ENCODE measurements around the gene KLF7.

The KLF7 gene

DNA sequence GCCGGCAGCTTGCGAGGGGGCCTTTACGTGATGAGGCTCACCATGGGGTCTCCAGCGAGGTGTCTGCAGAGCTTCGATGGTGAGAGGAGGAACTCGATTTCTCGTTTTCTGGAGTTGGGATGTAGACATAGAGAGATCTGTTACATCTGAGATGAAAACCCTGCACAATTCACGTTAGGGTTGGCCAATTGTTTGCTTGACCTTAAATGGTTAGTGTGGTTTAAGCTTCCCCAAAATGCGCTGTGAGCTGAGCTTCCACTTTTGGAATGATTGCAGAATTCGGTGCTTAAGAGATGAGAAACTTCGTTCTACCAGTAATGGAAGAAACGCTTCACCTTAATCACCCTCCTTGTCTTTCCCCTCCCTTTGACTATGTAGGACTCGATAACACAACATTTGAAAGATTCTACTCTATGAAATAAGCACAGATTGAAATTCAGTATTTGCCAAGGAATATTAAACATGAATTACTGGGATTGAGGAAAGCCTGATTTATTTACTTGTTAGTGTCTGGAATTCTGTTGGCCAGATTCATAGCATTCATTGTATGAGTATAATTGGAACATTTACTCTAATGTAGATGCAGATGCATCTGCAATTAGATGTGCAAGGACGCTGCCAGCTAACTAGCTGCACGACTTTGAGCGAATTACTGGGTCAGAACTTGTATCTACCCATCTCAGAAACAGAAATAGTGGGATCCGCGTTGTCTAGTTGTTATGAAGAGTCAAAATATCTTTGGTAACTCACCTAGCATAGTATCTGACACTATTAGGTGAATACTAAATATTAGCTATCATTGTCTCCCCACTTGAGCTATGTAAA, 1.6 kb upstream of the KLF7 start:
- DNase-seq, result peak in 4 of 56 donors; percentile 32 to 83 (median 61)

DNA sequence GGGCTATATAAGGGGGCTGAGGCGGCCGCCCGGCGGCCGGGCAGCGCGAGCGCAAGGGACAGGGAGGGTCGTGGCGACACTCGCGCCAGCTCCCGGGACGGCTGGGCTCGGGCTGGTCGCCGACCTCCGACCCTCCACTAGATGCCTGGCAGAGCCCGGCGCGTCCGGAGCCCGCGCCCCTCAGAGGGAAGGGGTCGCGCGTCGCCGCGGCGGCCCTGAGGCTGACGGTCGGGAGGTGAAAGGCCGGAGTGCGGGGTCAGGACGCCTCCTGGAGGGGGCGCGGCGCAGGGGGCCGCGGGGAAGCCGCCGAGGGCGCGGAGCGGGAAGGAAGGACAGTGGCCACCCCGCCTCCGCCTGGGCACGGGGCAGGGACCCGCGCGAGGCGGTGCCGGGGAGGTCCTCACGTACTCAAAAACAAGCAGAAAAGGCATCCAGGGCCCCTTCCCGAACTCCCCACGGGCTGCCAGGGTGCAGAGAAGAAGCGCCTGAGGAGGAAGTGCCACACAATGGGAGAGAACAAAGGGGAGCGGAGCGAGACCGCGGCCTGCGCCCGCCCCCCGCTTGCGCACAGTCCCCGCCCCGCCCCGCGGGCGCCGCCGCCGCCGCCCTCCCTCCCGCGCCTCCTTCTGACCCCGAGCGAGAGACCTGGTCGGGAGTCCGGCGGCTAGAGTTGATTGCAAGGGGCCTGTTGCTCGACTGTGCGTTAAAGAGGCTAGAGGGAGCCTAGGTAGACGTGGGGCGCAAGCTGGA, 776 bp upstream of the KLF7 start:
- peak in 55 of 56 donors; percentile 24 to 94 (median 76) for DNase-seq

DNA sequence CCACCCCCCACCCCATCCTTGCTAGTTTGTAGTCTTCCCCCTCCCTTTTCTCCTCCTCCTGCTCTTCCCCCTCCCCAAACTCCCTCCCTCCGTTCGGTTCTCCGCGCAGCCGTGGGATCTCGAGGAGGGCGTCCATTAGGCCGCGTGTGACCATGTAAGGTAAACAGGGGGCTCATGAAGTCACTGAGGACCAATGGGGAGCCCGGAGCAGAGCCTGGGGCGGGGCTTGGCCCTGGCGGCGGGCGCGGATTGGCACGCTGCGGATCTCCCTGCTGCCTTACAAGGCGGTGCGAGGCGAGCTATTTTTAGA, 246 bp upstream of the KLF7 start:
- peak; percentile 91 to 100 (median 99) for DNase-seq

- DNase-seq, result peak in 53 of 56 donors; percentile 14 to 83 (median 70)
Observed at GRCh38 chr2:207164006-207164831, 1.5 kb downstream of the KLF7 start.

- no peak for DNase-seq
Observed at GRCh38 chr2:207163756-207164005, 2.1 kb downstream of the KLF7 start.

- peak in 16 of 56 donors; percentile 6 to 65 (median 33) for DNase-seq
Observed at GRCh38 chr2:207163053-207163755, 2.5 kb downstream of the KLF7 start.

DNA sequence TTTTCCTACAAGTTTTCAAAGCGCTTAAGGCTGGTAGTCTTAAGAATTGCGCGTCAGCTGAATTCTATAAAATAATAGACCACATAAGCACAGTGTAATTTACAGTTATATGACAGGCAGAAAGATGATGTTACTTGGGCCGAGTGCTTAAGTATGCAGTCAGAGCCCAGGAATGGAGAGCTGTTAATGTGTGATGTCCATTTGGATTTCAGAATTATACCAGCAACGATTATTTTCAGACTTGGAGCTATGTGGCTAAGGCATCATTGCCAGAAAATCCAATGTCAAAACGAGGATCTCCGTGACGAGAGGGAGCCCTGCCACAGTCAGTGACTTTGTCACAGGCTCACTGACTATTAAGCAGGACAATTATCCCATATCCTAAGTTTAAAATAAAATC, 3.4 kb downstream of the KLF7 start:
- DNase-seq, result peak in 2 of 56 donors; percentile 13 to 15

DNA sequence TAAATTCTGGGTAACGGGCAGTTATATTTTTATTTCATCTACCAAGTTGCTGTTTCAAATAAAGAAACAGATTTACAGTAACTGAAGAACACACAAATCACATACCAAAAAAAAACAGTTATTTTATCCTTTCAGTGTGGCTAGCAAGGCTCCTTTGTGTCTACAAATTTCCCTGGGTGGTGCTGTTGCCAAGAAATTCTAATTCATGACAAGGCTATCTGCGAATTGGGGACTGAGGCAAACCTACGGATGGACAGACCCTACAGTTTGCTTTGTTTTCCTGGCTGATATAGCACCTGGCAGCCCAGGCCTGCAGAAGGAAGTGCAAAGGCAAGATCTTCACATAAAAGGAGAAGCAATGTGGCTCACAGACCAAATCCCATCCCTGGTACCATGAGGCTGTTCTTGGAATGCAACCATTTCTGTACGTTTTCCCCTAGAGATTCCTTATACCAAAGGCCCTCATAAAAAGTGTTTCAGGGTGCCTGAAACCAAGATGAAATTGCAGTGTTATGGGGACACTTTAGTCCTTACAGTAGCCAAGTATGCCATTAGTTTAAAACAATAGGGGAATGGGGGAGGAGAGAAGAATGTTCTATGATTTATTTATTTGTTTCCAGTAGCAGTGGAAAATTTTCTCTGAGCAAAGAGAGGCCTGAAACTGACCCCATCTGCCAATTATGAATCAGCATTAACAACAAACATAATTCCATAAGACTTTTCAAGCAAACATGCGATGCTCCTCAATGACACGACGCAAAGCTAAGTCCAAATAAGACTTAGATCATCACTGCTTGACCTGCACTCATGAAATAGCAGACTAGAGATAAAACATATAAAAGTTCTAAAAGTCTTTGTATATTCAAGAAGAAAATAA, 4.3 kb downstream of the KLF7 start:
- DNase-seq, result peak in 9 of 56 donors; percentile 5 to 43 (median 16)

DNA sequence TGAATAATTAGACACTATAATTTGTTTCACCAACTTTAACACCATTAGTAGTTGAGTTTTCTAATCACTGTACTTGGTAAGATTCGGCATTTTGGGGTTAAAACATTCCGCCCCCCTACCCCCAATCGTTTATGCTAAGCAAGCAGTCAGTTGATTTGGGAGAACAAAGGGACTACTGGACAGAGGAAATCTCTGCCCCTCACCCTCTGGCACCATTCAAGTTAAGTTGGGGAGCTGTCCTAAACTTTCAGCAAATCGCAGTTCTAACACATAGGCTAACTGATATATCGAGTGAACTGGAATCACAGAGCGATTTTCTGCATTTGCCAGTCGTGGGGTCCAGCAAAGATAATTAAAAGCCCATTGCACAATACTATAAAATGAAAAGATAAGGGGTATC, 5.6 kb downstream of the KLF7 start:
- no peak for DNase-seq

- no peak for DNase-seq
Observed at GRCh38 chr2:207159002-207159401, 6.7 kb downstream of the KLF7 start.

DNA sequence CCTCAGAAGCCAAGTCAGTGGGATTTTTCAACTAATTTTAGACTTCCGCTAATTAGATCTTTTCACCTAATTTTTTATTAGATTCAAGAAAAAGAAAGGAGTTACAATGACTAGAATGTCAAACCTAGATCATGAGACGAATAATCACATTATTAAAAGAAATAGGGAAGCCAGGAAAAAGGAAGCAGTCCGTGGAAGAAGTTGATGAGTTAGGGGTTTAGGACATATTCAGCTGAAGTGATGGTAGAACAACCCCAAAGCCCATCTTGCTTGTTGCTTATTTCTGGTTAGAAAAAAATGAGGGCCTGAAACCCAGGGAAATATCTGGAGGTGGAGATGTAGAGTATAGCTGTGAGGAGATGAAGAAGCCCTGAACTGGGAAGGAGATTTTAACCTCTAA, 8.0 kb downstream of the KLF7 start:
- DNase-seq, result no peak

- no peak for DNase-seq
Observed at GRCh38 chr2:207157162-207157481, 8.6 kb downstream of the KLF7 start.

DNA sequence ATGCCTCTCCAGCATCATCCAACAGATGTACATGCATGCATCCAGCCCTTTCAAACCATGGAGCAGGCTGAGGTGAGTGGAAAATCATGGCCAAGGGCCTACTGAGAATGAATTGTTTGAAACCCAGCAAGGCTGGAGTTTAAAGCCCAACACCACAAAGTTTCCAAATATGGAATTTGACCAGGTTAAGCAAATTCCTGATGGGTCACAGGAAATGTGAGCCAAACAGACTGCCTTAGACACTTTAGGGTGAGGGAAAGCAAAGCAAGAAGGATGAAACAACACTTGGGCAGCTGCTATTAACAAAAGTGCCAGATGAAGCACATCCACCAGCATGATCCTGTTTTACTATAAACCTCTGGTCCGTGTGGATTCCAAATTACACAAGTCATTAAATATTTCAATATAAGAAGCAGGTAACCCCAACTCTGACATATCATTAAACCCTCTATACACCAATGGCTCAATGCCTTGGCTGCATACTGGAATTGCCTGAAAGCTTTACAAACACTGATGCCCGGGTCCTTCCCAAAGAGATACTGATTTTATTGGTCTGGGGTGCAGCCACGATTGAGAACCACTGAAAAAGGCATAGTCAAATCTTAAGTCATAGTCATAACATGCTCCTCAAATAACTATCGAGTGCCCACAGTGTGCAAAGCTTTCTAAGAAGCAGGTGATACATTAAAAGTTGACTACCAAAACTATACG, 9.1 kb downstream of the KLF7 start:
- DNase-seq, result no peak

GRCh38 chr2:207155516-207156444, 10.0 kb downstream of the KLF7 start:
- DNase-seq, result no peak

- no peak for DNase-seq
Observed at GRCh38 chr2:207154556-207155510, 10.9 kb downstream of the KLF7 start.

DNA sequence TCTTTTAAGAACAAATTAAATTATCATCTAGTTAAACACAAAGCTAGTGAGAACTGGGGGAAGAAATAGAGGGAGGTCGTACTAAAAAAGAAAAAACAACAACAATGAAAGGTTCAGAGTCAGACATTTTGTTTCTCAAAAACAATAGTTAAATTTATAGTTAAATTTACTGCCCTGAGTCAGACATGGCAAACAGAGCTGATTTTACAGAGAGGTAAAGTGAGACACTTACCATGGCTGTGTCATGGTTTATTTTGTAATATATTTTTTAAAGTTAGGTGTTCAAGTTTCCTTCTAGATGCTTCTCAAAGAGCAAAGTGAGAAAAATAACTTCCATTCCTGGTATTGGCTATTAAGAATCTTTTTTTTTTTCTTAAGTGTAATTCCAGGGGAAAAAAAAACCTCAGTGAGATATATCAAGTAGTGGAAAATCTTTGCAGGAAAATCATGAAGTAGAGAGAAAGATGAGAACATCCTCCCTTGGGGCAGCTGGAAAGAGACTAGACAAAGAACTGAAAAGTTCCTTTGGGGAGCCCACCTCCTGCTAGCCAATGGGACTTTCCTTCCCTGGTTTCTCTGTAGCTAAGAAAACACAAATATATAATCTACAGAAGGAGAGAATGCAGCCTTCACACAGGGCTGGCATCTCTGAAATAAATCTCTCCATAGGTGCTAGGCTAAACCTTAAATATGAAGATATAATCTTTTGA, 12.3 kb downstream of the KLF7 start:
- DNase-seq, result no peak

- DNase-seq, result no peak
Observed at GRCh38 chr2:207151048-207151447, 14.7 kb downstream of the KLF7 start.
